ENCODE data around the gene LGMN. TPM values are rescaled to one million over a fixed set of nuclear protein-coding genes. Genes with fewer than 3 reads are reported as not detected.

LGMN gene
- total and polyA plus RNA-seq, 12 donors: 82.2 to 211 (median 103) TPM

DNA sequence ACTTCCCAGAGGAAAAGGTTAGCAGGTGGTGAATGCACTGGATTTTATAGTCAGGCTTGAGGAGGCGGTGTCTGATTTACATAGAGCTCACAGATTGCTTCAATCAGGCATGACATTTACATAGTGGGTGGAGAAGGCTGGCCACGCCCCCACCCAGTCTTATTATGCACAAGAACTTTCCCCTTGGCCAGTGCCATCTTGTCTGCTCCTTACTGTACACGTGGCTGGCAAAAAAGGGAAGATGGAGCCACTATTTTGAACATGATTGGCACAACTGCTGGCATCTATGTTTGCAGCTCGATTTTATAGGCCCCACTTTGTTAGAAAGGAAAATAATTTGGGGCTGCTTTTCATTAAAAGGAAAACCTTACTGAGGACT lies 10.9 kb upstream of the LGMN start:
- no peak for DNase-seq
- ATAC-seq: no peak
- H3K4me1 ChIP-seq: peaks cover 0 to 18% (median 0%) of the 10 kb centered on the region in 9 donors
- no peak overlapping the region for H3K27ac ChIP-seq
- intact Hi-C loops (cut with DNase I): no loop called here
- TF ChIP-seq, protein P1, sequence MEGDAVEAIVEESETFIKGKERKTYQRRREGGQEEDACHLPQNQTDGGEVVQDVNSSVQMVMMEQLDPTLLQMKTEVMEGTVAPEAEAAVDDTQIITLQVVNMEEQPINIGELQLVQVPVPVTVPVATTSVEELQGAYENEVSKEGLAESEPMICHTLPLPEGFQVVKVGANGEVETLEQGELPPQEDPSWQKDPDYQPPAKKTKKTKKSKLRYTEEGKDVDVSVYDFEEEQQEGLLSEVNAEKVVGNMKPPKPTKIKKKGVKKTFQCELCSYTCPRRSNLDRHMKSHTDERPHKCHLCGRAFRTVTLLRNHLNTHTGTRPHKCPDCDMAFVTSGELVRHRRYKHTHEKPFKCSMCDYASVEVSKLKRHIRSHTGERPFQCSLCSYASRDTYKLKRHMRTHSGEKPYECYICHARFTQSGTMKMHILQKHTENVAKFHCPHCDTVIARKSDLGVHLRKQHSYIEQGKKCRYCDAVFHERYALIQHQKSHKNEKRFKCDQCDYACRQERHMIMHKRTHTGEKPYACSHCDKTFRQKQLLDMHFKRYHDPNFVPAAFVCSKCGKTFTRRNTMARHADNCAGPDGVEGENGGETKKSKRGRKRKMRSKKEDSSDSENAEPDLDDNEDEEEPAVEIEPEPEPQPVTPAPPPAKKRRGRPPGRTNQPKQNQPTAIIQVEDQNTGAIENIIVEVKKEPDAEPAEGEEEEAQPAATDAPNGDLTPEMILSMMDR (IDR thresholded peaks at IDR 0.05): no peak
- no peak overlapping the region for H3K4me3 ChIP-seq
- H3K9me3 ChIP-seq: no peaks in the 10 kb centered on the region
- no peaks in the 10 kb centered on the region for H3K27me3 ChIP-seq
- WGBS, 2 donors: 69 to 73% methylated on average over 4 of the region's 4 CpGs
- H3K36me3 ChIP-seq: no peaks in the 10 kb centered on the region

DNA sequence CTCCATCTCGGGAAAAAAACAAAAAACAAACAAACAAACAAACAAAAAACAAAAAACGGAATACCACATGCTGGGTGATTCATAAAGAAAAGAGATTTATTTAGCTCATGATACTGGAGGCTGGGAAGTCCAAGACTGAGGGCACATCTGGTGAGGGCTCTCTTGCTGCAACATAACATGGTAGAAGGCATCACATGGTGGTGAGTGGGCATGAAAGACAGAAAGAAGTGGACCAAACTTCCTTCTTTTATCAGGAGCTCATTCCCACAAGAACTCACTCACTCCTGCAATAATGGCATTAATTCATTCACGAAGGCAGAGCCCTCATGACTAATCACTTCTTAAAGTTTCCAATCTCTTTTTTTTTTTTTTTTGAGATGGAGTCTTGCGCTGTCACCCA lies 8.0 kb upstream of the LGMN start:
- ATAC-seq (no peak), DNase-seq (no peak)
- intact Hi-C loops (cut with DNase I): no loop called here
- no peaks in the 10 kb centered on the region for H3K36me3 ChIP-seq
- no peak overlapping the region for H3K4me3 ChIP-seq
- no peaks in the 10 kb centered on the region for H3K27me3 ChIP-seq
- H3K27ac ChIP-seq: no peak overlapping the region
- peaks cover 0 to 39% (median 4%) of the 10 kb centered on the region in 9 donors for H3K4me1 ChIP-seq
- no peaks in the 10 kb centered on the region for H3K9me3 ChIP-seq
- WGBS, 2 donors: 89 to 93% methylated on average over 4 of the region's 4 CpGs
- TF ChIP-seq, protein P1 (IDR thresholded peaks at IDR 0.05): no peak

DNA sequence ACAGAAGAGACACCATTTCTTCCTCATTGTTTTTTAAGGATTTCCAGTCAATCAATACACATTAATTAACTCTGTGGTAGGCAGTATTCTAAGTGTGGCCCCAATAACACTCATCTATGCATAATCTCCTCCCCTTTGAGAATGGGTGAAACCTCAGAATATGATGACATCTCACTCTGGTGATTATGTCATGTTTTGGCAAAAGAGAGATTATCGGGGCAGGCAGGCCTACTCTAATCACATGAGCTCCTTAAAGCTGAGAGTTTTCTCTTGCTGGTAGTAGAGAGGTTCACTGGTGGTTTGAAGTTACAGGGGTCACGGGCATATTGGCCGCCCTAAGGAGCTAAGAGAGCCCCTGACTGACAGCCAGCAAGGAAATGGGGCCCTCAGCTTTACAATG lies 7.1 kb upstream of the LGMN start:
- DNase-seq: no peak
- WGBS, 2 donors: 58 to 60% methylated on average over 3 of the region's 3 CpGs
- Histone ChIP-seq H3K27me3 (no peaks in the 10 kb centered on the region), H3K4me3 (no peak overlapping the region), H3K9me3 (no peaks in the 10 kb centered on the region), H3K36me3 (no peaks in the 10 kb centered on the region), H3K4me1 (peaks cover 0 to 48% (median 5%) of the 10 kb centered on the region in 9 donors), H3K27ac (peak overlapping the region in 1 of 10 donors; percentile 45)
- intact Hi-C loops (cut with DNase I): no loop called here
- TF ChIP-seq, protein P1 (IDR thresholded peaks at IDR 0.05): no peak
- peak in 1 of 8 donors; percentile 30 for ATAC-seq

DNA sequence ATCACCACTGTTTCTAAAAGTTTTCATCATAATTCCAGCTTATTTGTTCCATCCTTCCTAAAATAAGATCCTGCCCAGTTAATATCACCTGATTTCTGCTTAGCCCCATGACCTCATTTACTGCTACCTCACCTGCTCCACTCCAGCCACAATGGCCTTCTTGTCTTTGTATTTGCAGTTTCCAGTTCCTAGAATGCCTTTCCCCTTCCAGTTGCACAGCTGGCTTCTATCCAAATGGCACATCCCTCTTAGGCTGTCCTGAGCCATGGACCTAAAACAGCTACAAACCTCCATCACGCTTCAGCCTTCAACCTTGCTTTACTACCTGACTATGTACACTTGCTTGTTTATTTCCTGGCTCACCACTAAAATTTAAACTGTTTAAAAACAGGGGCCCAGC lies 6.5 kb upstream of the LGMN start:
- Histone ChIP-seq H3K36me3 (no peaks in the 10 kb centered on the region), H3K4me1 (peaks cover 0 to 50% (median 5%) of the 10 kb centered on the region in 9 donors), H3K27me3 (no peaks in the 10 kb centered on the region), H3K4me3 (no peak overlapping the region), H3K9me3 (no peaks in the 10 kb centered on the region), H3K27ac (no peak overlapping the region)
- ATAC-seq (no peak), DNase-seq (no peak)
- 74 to 77% methylated on average over 1 of the region's 1 CpG for WGBS, 2 donors
- TF ChIP-seq, protein P1 (IDR thresholded peaks at IDR 0.05): no peak
- intact Hi-C loops (cut with DNase I): no loop called here

Data from heart right ventricle (tissue), 16 donors.